Psoas muscle (tissue), 8 donors: ENCODE data around the gene IL21R. TPM values are rescaled to one million over a fixed set of nuclear protein-coding genes. Genes with fewer than 3 reads are reported as not detected.

ENCODE experiments used
- ATAC-seq, 4 donors: fragments of 200-7000 bp; cut with Tn5 transposase; one replicate each; pipeline ENCODE4 v1.9.1; 2020; ENCODE audit warnings: moderate library complexity in 3 of 4, mild to moderate bottlenecking in 2 of 4
- DNase-seq, 2 donors: peaks; one replicate each; pipeline ENCODE4 v3.0.0-alpha.2; 2020
- H3K27ac ChIP-seq: fragments of 200-600 bp; one replicate; pipeline ENCODE4 v1.8.0; 2022
- H3K27me3 ChIP-seq, 3 donors: fragments of 200-600 bp in 1 of 3; one replicate each; pipeline versions ENCODE4 v1.6.1 to v1.8.0; 2013 to 2022; ENCODE audit warnings: low read length in 2 of 3, mild to moderate bottlenecking in 2 of 3, moderate library complexity in 1 of 3; ENCODE audit not compliant: insufficient read depth in 3 of 3
- H3K36me3 ChIP-seq, 2 donors: fragments of 200-600 bp in 1 of 2; one replicate each; pipeline versions ENCODE4 v1.6.1 to v1.8.0; 2013 to 2022; ENCODE audit warnings: low read depth in 1 of 2, mild to moderate bottlenecking in 1 of 2, moderate library complexity in 1 of 2; ENCODE audit not compliant: insufficient read depth in 1 of 2
- H3K4me1 ChIP-seq: fragments of 200-600 bp; one replicate; pipeline ENCODE4 v1.8.0; 2022
- H3K4me3 ChIP-seq: fragments of 200-600 bp; one replicate; pipeline ENCODE4 v1.8.0; 2022; ENCODE audit warnings: mild to moderate bottlenecking
- H3K9me3 ChIP-seq: fragments of 200-600 bp; one replicate; pipeline ENCODE4 v1.8.0; 2022
- WGBS, 3 donors: extraction: QIAGEN DNeasy Blood & Tissue Kit; methylation state at CpG; one replicate each; pipeline versions ENCODE4 v1.1.6 to v1.1.7; 2013; 5-methylcytosine and 5-hydroxymethylcytosine counted together
- intact Hi-C, 2 donors: fragments of 100-400 bp; cut with DNase I; formaldehyde crosslinking; loops; one replicate each; pipeline versions ENCODE4 v1.11.0 to v1.14.2; 2022
- polyA plus RNA-seq, 3 donors: library from polyadenylated mRNA; stranded (reverse); fragments of 200-250 nt; gene quantifications; one replicate each; pipeline ENCODE4 v1.2.3, GENCODE V29; 2013
- total RNA-seq, 4 donors: library from RNA; stranded (reverse); fragmentation: NEBNext Ultra II Directional in 2 of 4; extraction: Animal tissue kit (Norgen Biotek cat#: 25700) in 2 of 4; gene quantifications; one replicate each; pipeline versions ENCODE4 v1.2.1 to v1.2.4, GENCODE V29; 2021 to 2023
- TF ChIP-seq, protein P1 (sequence below): fragments of 200-600 bp; IDR thresholded peaks from one replicate; pipeline ENCODE4 v1.8.0; 2022; ENCODE audit warnings: antibody characterized with exemption
- donor health status: healthy with polysubstance abuse.
- donor health status: DM: no; HTN: no; CAD: no; lungs with moderate emphysema.
- donor health status: Bipolar disorder and iron deficiency.
- donor health status: healthy.
- donor health status: DM: yes; HTN: yes; CAD: no.
- donor health status: DM: no; HTN: no; CAD: no.
- donor health status: DM: no; HTN: no; CAD: no.
- donor health status: DM: yes; HTN: yes; CAD: no.

The IL21R gene
- total and polyA plus RNA-seq, 7 donors: 0.01 to 0.15 (median 0.08) TPM; not detected in 2

DNA sequence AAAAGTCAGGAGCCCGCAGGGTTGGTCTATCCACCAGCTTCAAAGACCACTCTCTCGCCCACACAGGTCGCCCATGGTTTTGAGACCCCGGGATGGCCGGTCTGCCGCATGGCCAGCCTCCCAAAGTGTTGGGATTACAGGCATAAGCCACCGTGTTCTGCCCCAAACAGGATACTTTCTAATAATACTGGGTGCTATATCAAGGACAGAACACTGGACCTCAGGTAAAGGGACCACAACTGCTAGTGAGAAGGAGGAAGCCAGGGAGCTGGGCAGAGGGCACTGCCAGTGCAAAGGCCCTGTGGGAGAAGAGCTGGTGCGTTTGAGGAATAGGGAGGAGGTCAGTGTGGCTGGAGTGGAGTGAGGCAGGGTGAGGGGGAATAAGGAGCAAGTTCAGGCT, 34.1 kb downstream of the IL21R start:
- intact Hi-C loops: no loop called here
- no peaks in the 10 kb centered on the region for H3K9me3 ChIP-seq
- no peaks in the 10 kb centered on the region for H3K36me3 ChIP-seq
- no peak overlapping the region for H3K27ac ChIP-seq
- no peaks in the 10 kb centered on the region for H3K4me1 ChIP-seq
- H3K27me3 ChIP-seq: peaks cover 0 to 4% (median 0%) of the 10 kb centered on the region in 3 donors
- 86 to 91% (median 89%) methylated on average over 8 of the region's 8 CpGs for WGBS, 3 donors
- TF ChIP-seq, protein P1, sequence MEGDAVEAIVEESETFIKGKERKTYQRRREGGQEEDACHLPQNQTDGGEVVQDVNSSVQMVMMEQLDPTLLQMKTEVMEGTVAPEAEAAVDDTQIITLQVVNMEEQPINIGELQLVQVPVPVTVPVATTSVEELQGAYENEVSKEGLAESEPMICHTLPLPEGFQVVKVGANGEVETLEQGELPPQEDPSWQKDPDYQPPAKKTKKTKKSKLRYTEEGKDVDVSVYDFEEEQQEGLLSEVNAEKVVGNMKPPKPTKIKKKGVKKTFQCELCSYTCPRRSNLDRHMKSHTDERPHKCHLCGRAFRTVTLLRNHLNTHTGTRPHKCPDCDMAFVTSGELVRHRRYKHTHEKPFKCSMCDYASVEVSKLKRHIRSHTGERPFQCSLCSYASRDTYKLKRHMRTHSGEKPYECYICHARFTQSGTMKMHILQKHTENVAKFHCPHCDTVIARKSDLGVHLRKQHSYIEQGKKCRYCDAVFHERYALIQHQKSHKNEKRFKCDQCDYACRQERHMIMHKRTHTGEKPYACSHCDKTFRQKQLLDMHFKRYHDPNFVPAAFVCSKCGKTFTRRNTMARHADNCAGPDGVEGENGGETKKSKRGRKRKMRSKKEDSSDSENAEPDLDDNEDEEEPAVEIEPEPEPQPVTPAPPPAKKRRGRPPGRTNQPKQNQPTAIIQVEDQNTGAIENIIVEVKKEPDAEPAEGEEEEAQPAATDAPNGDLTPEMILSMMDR: no peak
- DNase-seq (no peak), ATAC-seq (no peak)
- no peak overlapping the region for H3K4me3 ChIP-seq

DNA sequence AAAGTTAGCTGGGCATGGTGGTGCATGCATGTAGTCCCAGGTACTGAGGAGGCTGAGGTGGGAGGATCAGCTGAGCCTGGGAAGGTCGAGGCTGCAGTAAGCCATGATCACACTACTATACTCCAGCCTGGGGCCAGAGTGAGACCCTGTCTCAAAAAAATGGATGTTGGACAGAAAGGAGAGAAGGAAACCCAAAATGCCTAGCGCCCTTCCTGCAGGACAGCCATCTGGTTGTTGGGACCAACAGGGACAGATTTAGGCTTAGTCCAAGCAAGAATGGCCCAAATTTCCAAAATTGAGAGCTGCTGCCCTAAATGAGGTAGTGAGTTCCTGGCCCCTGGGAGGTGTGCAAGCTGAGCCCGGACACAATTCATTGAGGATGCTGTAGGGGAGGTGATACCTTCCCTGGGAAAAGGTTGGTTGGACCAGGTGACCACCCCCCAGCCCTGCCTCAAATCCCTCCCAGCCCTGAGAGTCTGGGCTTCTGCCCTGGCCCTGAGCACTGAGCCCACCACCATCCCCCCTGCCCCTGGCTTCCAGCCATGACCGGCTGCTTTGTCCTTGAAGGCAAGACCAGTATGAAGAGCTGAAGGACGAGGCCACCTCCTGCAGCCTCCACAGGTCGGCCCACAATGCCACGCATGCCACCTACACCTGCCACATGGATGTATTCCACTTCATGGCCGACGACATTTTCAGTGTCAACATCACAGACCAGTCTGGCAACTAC, 35.1 kb downstream of the IL21R start:
- ATAC-seq: no peak
- intact Hi-C loops: no loop called here
- Histone ChIP-seq H3K9me3 (no peaks in the 10 kb centered on the region), H3K4me1 (no peaks in the 10 kb centered on the region), H3K27ac (no peak overlapping the region), H3K4me3 (no peak overlapping the region), H3K27me3 (peaks cover 0 to 1% (median 0%) of the 10 kb centered on the region in 3 donors), H3K36me3 (no peaks in the 10 kb centered on the region)
- WGBS, 3 donors: 80 to 87% (median 82%) methylated on average over 9 of the region's 9 CpGs
- DNase-seq: no peak
- TF ChIP-seq, protein P1: no peak

DNA sequence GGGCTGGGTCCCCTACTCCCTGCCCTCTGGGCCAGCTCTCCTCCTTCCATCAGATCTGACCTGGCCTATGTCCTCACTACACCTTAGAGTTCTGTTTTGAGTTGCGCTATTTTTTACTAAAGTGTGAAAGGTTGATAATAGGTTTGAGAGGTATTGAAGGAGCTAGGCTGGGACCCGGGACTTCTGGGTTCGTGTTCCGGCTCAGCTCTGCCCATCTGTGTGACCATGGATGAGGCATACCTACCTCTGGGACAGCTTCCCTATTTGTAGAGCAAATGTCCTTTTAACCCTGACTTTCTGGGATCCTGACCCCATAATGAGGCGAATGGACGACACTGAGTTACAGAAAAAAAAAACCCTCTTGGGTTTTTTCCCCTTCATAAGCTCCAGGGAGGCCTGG, 36.0 kb downstream of the IL21R start:
- H3K27me3 ChIP-seq: peaks cover 0 to 1% (median 0%) of the 10 kb centered on the region in 3 donors
- ATAC-seq (no peak), DNase-seq (no peak)
- intact Hi-C loops: no loop called here
- H3K36me3 ChIP-seq: no peaks in the 10 kb centered on the region
- H3K4me1 ChIP-seq: no peaks in the 10 kb centered on the region
- WGBS, 3 donors: 93 to 96% (median 95%) methylated on average over 6 of the region's 6 CpGs
- TF ChIP-seq, protein P1: no peak
- no peak overlapping the region for H3K27ac ChIP-seq
- no peaks in the 10 kb centered on the region for H3K9me3 ChIP-seq
- no peak overlapping the region for H3K4me3 ChIP-seq

DNA sequence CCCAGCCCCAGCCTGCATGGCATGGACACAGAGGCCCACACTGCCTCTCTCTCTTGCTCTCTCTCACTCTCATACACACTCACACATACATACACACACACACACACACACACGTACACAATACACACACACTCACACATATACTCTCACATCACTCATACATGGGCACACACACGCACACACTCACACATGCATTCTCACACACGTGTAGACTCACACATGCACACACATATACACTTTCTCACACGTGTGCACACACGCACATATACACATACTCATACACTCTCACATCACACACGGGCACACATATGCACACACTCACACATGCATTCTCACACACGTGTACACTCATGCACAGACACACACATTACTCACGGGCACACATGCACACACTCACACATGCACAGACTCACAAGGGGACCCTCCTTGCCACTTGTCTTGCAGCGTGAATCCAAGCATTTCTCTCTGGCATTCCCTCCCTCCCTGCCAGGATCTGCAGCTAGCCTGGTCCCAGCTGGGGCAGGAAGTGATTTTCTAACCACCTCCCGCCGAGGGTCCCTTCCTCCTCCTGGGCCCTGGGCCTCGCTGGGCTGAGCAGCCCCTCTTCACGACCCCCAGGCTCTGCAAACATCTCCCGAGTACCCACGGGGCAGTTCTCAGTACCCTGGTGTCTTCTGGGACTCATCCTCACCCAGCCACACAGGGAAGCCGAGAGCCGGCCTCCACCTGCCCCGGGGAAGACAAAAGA, 37.5 kb downstream of the IL21R start:
- DNase-seq (no peak), ATAC-seq (no peak)
- Histone ChIP-seq H3K36me3 (no peaks in the 10 kb centered on the region), H3K9me3 (peaks cover 4% of the 10 kb centered on the region), H3K4me1 (no peaks in the 10 kb centered on the region), H3K27ac (no peak overlapping the region), H3K27me3 (peaks cover 0 to 1% (median 0%) of the 10 kb centered on the region in 3 donors), H3K4me3 (no peak overlapping the region)
- 71 to 74% (median 73%) methylated on average over 18 of the region's 18 CpGs for WGBS, 3 donors
- intact Hi-C loops: no loop called here
- TF ChIP-seq, protein P1: no peak
